Upper lobe of left lung (tissue), 4 donors: ENCODE results near the gene NRXN3.

Source experiments
- CTCF ChIP-seq, 6 experiments: fragments of 450-650 bp in 4 of 6; fragments of 200-600 bp in 2 of 6; sonication (generic) in 2 of 6; IDR thresholded peaks; one replicate each; pipeline ENCODE4 v1.5.1; 2016 to 2019; ENCODE audit warnings: antibody characterized with exemption in 6 of 6
- POLR2A ChIP-seq, 4 donors: fragments of 450-650 bp; IDR thresholded peaks; one replicate each; pipeline ENCODE4 v1.5.1; 2016 to 2017; ENCODE audit warnings: antibody characterized with exemption in 4 of 4, mild to moderate bottlenecking in 2 of 4
- POLR2AphosphoS5 ChIP-seq, 2 donors: sonication (generic); formaldehyde crosslinking; IDR thresholded peaks; one replicate each; pipeline ENCODE4 v1.5.1; 2017; ENCODE audit warnings: antibody characterized with exemption in 2 of 2

GRCh38 chr14:79320561-79320960 lies 1150.4 kb downstream of the NRXN3 start:
- no peak for TF ChIP-seq CTCF (IDR thresholded peaks at IDR 0.05)
- TF ChIP-seq POLR2A (IDR thresholded peaks at IDR 0.05), result no peak
- no peak for TF ChIP-seq POLR2AphosphoS5 (IDR thresholded peaks at IDR 0.05)
